Karpas-422 (cell line): Measurements from ENCODE around the gene DACT3. TPM values are rescaled to one million over a fixed set of nuclear protein-coding genes. Genes with fewer than 3 reads are reported as not detected.
"Not testable (repeated sequence)": the region's sequence is repeated elsewhere in the genome, so short reads cannot be mapped to it uniquely, and the experiment has no call there.

Experiments used
- DNase-seq: peaks from one replicate; pipeline ENCODE4 v3.0.0-alpha.2; 2015
- H2AFZ ChIP-seq: fragments of 200-600 bp; sonication (generic); 2 replicates; pipeline ENCODE4 v1.6.1; 2014; ENCODE audit warnings: antibody characterized with exemption, low read length, mixed read lengths
- H3K27ac ChIP-seq: fragments of 200-600 bp; sonication (generic); 2 replicates; pipeline ENCODE4 v1.5.1; 2014; ENCODE audit warnings: mild to moderate bottlenecking, low read length, moderate library complexity
- H3K27me3 ChIP-seq: fragments of 200-600 bp; sonication (generic); 2 replicates; pipeline ENCODE4 v1.6.1; 2014; ENCODE audit warnings: low read length, mixed read lengths
- H3K36me3 ChIP-seq: fragments of 200-600 bp; sonication (generic); 2 replicates; pipeline ENCODE4 v1.6.1; 2014; ENCODE audit warnings: low read length, mixed read lengths; ENCODE audit not compliant: insufficient read depth
- H3K4me1 ChIP-seq: fragments of 200-600 bp; sonication (generic); 2 replicates; pipeline ENCODE4 v1.6.1; 2014; ENCODE audit warnings: mild to moderate bottlenecking, low read length, mixed read lengths
- H3K4me2 ChIP-seq: fragments of 200-600 bp; sonication (generic); 2 replicates; pipeline ENCODE4 v1.6.1; 2014; ENCODE audit warnings: low read length, low read depth, mild to moderate bottlenecking; ENCODE audit not compliant: poor library complexity, severe bottlenecking
- H3K4me3 ChIP-seq: fragments of 200-600 bp; sonication (generic); 2 replicates; pipeline ENCODE4 v1.5.1; 2014; ENCODE audit warnings: mild to moderate bottlenecking, antibody characterized with exemption, low read length, mixed read lengths
- H3K79me2 ChIP-seq: fragments of 200-600 bp; sonication (generic); 2 replicates; pipeline ENCODE4 v1.6.1; 2014; ENCODE audit warnings: mild to moderate bottlenecking, low read length, mixed read lengths
- H3K9ac ChIP-seq: fragments of 200-600 bp; sonication (generic); 2 replicates; pipeline ENCODE4 v1.6.0; 2014; ENCODE audit warnings: low read length
- H3K9me2 ChIP-seq: fragments of 200-600 bp; sonication (generic), shearing (Covaris generic); replicated peaks from 2 replicates; pipeline ENCODE4 v1.6.0; 2014; ENCODE audit warnings: mild to moderate bottlenecking, low read length, moderate library complexity; ENCODE audit not compliant: insufficient read depth
- H3K9me3 ChIP-seq: fragments of 300-700, 200-600 bp; sonication (generic); 2 replicates; pipeline ENCODE4 v1.6.1; 2014; ENCODE audit warnings: low read length, mixed read lengths
- H4K20me1 ChIP-seq: fragments of 200-600 bp; sonication (generic); 2 replicates; pipeline ENCODE4 v1.6.1; 2014; ENCODE audit warnings: mild to moderate bottlenecking, antibody characterized with exemption, low read length, low read depth; ENCODE audit not compliant: insufficient read depth
- total RNA-seq: library from RNA; depleted of rRNA; stranded (reverse); fragments of >200 nt; shearing (Covaris generic); gene quantifications from 2 replicates; pipeline ENCODE4 v1.2.3, GENCODE V29; 2014; ENCODE audit warnings: low replicate concordance

DACT3 gene
- total RNA-seq, 1 experiment from 2014 or later, result 0.19 TPM

DNA sequence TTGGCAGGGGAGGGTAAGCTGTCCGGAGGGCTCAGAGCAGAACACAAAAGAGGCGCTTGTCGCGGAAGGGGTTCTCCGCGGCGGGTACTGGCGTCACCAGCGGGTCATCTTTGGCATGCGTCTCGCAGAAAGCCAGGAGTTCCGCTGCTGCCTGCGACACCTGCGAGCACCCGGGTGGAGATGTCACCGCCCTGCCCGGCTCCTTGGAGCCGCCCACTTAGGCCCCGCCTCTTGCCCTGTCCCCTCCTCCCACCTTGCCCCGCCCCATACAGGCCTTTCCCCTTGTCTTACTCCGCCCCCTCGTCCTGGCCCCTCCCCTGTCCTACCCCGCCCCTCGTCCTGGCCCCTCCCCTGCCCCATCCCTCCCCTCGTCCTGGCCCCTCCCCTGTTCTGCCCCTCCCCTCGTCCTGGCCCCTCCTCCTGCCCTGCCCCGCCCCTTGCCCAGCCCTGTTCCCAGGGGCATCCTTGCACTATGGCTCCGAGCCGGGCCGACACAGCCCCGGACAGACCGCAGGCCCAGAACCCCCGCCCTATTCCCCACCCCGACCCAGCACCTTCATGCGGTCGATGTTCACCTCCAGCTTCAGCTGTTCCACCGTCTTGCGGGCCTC is 26.8 kb downstream of the DACT3 start:
- Histone ChIP-seq H3K36me3 (no peaks in the 10 kb centered on the region), H3K4me1 (peaks cover 42% of the 10 kb centered on the region), H3K9me2 (no peaks in the 10 kb centered on the region), H3K27me3 (0 out of 2 replicates have a peak, but pooled peaks cover 3% of the 10 kb centered on the region), H3K9ac (no peak overlapping the region), H4K20me1 (no peaks in the 10 kb centered on the region), H3K4me2 (peak overlapping the region; percentile 57), H3K79me2 (no peaks in the 10 kb centered on the region), H2AFZ (no peak overlapping the region), H3K9me3 (no peaks in the 10 kb centered on the region), H3K27ac (no peak overlapping the region), H3K4me3 (no peak overlapping the region; the same call in 1 of the 2 replicates)
- DNase-seq, result peak; percentile 92

GRCh38 chr19:46633130-46633529 is 27.9 kb downstream of the DACT3 start:
- H3K36me3 ChIP-seq, result no peaks in the 10 kb centered on the region
- no peak overlapping the region for H2AFZ ChIP-seq
- H3K9me2 ChIP-seq, result no peaks in the 10 kb centered on the region
- no peaks in the 10 kb centered on the region for H3K79me2 ChIP-seq
- no peaks in the 10 kb centered on the region for H3K9me3 ChIP-seq
- DNase-seq, result no peak
- no peak overlapping the region for H3K4me3 ChIP-seq
- H3K27ac ChIP-seq, result no peak overlapping the region
- no peak overlapping the region for H3K9ac ChIP-seq
- no peaks in the 10 kb centered on the region for H4K20me1 ChIP-seq
- peaks cover 32% of the 10 kb centered on the region for H3K4me1 ChIP-seq
- no peak overlapping the region for H3K4me2 ChIP-seq
- 0 out of 2 replicates have a peak, but pooled peaks cover 2% of the 10 kb centered on the region for H3K27me3 ChIP-seq

GRCh38 chr19:46631481-46631880 is 29.5 kb downstream of the DACT3 start:
- Histone ChIP-seq H3K79me2 (no peaks in the 10 kb centered on the region), H3K9ac (no peak overlapping the region), H3K27me3 (no peaks in the 10 kb centered on the region), H3K27ac (no peak overlapping the region), H3K9me2 (no peaks in the 10 kb centered on the region), H3K4me1 (peaks cover 28% of the 10 kb centered on the region), H2AFZ (no peak overlapping the region), H3K9me3 (no peaks in the 10 kb centered on the region), H4K20me1 (no peaks in the 10 kb centered on the region), H3K4me3 (no peak overlapping the region), H3K36me3 (no peaks in the 10 kb centered on the region), H3K4me2 (no peak overlapping the region)
- no peak for DNase-seq

- H3K4me1 ChIP-seq, result peaks cover 20% of the 10 kb centered on the region
- H3K27me3 ChIP-seq, result no peaks in the 10 kb centered on the region
- no peak overlapping the region for H3K9ac ChIP-seq
- H3K4me3 ChIP-seq, result no peak overlapping the region
- no peaks in the 10 kb centered on the region for H3K9me2 ChIP-seq
- DNase-seq, result no peak
- H2AFZ ChIP-seq, result no peak overlapping the region
- H3K9me3 ChIP-seq, result no peaks in the 10 kb centered on the region
- no peak overlapping the region for H3K4me2 ChIP-seq
- no peak overlapping the region for H3K27ac ChIP-seq
- H3K36me3 ChIP-seq, result no peaks in the 10 kb centered on the region
- H3K79me2 ChIP-seq, result no peaks in the 10 kb centered on the region
- H4K20me1 ChIP-seq, result no peaks in the 10 kb centered on the region
These were observed 30.3 kb downstream of the DACT3 start for GRCh38 chr19:46630586-46631205.

GRCh38 chr19:46629546-46630025 is 31.4 kb downstream of the DACT3 start:
- H3K9ac ChIP-seq, result no peak overlapping the region
- no peaks in the 10 kb centered on the region for H3K36me3 ChIP-seq
- H3K27ac ChIP-seq, result no peak overlapping the region
- H3K9me3 ChIP-seq, result no peaks in the 10 kb centered on the region
- H4K20me1 ChIP-seq, result no peaks in the 10 kb centered on the region
- no peak overlapping the region for H3K4me3 ChIP-seq
- no peak for DNase-seq
- H3K79me2 ChIP-seq, result no peaks in the 10 kb centered on the region
- H2AFZ ChIP-seq, result no peak overlapping the region
- H3K4me1 ChIP-seq, result peaks cover 12% of the 10 kb centered on the region
- H3K4me2 ChIP-seq, result no peak overlapping the region
- no peaks in the 10 kb centered on the region for H3K9me2 ChIP-seq
- H3K27me3 ChIP-seq, result no peaks in the 10 kb centered on the region

GRCh38 chr19:46628970-46629369 is 32.0 kb downstream of the DACT3 start:
- DNase-seq, H3K4me3 ChIP-seq, H3K79me2 ChIP-seq, H3K4me1 ChIP-seq, H3K9me3 ChIP-seq, H3K36me3 ChIP-seq, H3K27me3 ChIP-seq, H3K9ac ChIP-seq, H3K9me2 ChIP-seq, H3K4me2 ChIP-seq, H2AFZ ChIP-seq, H4K20me1 ChIP-seq, H3K27ac ChIP-seq: not testable (repeated sequence)

DNA sequence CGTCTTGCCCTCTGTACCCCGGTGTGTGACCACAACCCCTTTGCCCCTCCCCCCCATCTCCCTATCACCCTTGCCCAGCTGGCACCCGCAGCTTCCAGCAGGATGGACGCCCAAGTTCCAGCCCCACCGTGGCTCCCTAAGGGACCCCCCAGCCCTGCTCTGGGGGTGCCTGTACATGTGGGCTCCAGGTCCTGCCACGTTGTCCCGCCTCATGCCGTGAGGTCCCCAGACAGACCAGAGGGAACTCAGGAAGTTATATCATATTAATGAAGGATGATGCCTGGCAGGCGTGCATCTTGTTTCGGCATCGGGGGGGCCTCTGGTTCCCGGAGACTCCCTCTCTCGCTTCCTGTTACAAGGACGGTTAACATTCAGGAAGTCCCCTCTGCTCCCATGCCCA is 34.5 kb downstream of the DACT3 start:
- no peaks in the 10 kb centered on the region for H4K20me1 ChIP-seq
- H3K79me2 ChIP-seq, result no peaks in the 10 kb centered on the region
- H3K4me2 ChIP-seq, result no peak overlapping the region
- no peaks in the 10 kb centered on the region for H3K4me1 ChIP-seq
- no peaks in the 10 kb centered on the region for H3K9me3 ChIP-seq
- no peak overlapping the region for H3K4me3 ChIP-seq
- no peaks in the 10 kb centered on the region for H3K9me2 ChIP-seq
- no peak overlapping the region for H2AFZ ChIP-seq
- no peak for DNase-seq
- no peaks in the 10 kb centered on the region for H3K36me3 ChIP-seq
- no peaks in the 10 kb centered on the region for H3K27me3 ChIP-seq
- H3K27ac ChIP-seq, result no peak overlapping the region
- H3K9ac ChIP-seq, result no peak overlapping the region

DNA sequence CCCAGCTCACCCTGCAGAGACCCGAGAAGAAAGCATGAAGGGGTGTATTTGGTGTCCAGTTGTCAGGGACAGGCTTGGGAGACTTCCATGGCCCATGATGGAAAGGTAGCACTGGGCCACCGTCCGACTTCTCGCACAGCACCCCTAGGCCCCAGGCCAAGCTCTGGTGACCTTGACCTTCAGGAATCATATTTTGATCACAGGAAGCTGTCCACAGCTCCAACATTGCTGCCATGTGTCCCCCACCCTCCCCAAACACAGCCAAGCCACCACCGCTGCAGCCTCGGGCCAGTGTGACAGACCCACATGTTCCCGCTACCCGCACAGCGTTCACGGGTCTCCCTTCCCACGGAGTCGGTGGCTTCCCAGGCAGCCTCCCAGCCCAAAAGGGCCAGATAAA is 35.3 kb downstream of the DACT3 start:
- Histone ChIP-seq H2AFZ (no peak overlapping the region), H3K4me3 (no peak overlapping the region), H3K27ac (no peak overlapping the region), H3K36me3 (no peaks in the 10 kb centered on the region), H3K79me2 (no peaks in the 10 kb centered on the region), H3K4me1 (no peaks in the 10 kb centered on the region), H3K9me3 (no peaks in the 10 kb centered on the region), H3K9ac (no peak overlapping the region), H3K27me3 (no peaks in the 10 kb centered on the region), H3K4me2 (no peak overlapping the region), H4K20me1 (no peaks in the 10 kb centered on the region), H3K9me2 (no peaks in the 10 kb centered on the region)
- no peak for DNase-seq
